H1 (cell line): ENCODE data around the gene SYCE3. TPM values are rescaled to one million over a fixed set of nuclear protein-coding genes. Genes with fewer than 3 reads are reported as not detected.

Source experiments
- CTCF ChIA-PET: fragments of 300-600 bp; sonication (Branson Sonifier 250); formaldehyde crosslinking; loops from one replicate; lab custom pipeline; 2021; ENCODE audit not compliant: partially characterized antibody; lab: Charles Lee
- POLR2A ChIA-PET: fragments of 300-600 bp; sonication (Branson Sonifier 250); formaldehyde crosslinking; loops from one replicate; lab custom pipeline; 2021; ENCODE audit warnings: inconsistent platforms; ENCODE audit not compliant: partially characterized antibody; lab: Charles Lee
- DNase-seq, 2 experiments: peaks; one replicate each; pipeline versions ENCODE4 v3.0.0 to v3.0.0-alpha.2; 2010 to 2022; ENCODE audit warnings: low spot score in 2 of 2, low read depth in 1 of 2, mixed read lengths in 1 of 2
- FAIRE-seq: peaks from 2 replicates; lab custom pipeline; 2011; peaks lifted over from hg19 to GRCh38; lab: Jason Lieb, UNC
- H2AFZ ChIP-seq: 2 replicates; pipeline ENCODE4 v1.8.1; 2012; ENCODE audit warnings: low read length, inconsistent platforms
- H2AK5ac ChIP-seq: 2 replicates; pipeline ENCODE4 v1.6.1; 2013; ENCODE audit warnings: low read depth, low read length
- H2BK120ac ChIP-seq: replicated peaks from 2 replicates; pipeline ENCODE3; 2013; ENCODE audit warnings: low read depth, low read length, inconsistent platforms
- H2BK12ac ChIP-seq: 2 replicates; pipeline ENCODE4 v1.6.1; 2013; ENCODE audit warnings: low read depth, low read length
- H2BK15ac ChIP-seq: 2 replicates; pipeline ENCODE4 v1.6.1; 2013; ENCODE audit warnings: low read length
- H2BK20ac ChIP-seq: 2 replicates; pipeline ENCODE4 v1.6.1; 2013; ENCODE audit warnings: low read length
- H2BK5ac ChIP-seq: 2 replicates; pipeline ENCODE4 v1.6.1; 2013; ENCODE audit warnings: low read depth, low read length
- H3K14ac ChIP-seq: 2 replicates; pipeline ENCODE4 v1.6.1; 2013; ENCODE audit warnings: inconsistent platforms; ENCODE audit not compliant: insufficient read length
- H3K18ac ChIP-seq: 2 replicates; pipeline ENCODE4 v1.6.1; 2013; ENCODE audit warnings: low read length; ENCODE audit errors: extremely low read depth
- H3K23ac ChIP-seq: 2 replicates; pipeline ENCODE4 v1.6.1; 2013; ENCODE audit warnings: inconsistent platforms; ENCODE audit not compliant: insufficient read length
- H3K23me2 ChIP-seq: 2 replicates; pipeline ENCODE4 v1.6.1; 2013; ENCODE audit warnings: low read depth, low read length
- H3K27ac ChIP-seq: 2 replicates; pipeline ENCODE4 v1.6.1; 2011; ENCODE audit warnings: low read depth, low read length, inconsistent platforms
- H3K27me3 ChIP-seq, 4 experiments: replicated peaks in 1 of 4; 1 replicate in 1 of 4; 2 replicates in 3 of 4; pipeline versions ENCODE4 v1.6.1 to v1.8.1; 2011 to 2013; ENCODE audit warnings: low read length in 3 of 4, mild to moderate bottlenecking in 3 of 4, inconsistent platforms in 2 of 4, mixed read lengths in 2 of 4, moderate library complexity in 1 of 4; ENCODE audit not compliant: control insufficient read depth in 3 of 4, insufficient read depth in 3 of 4; ENCODE audit errors: extremely low read depth in 1 of 4
- H3K36me3 ChIP-seq, 4 experiments: 2 replicates each; pipeline versions ENCODE4 v1.6.1 to v1.8.1; 2011 to 2013; ENCODE audit warnings: mild to moderate bottlenecking in 4 of 4, low read length in 3 of 4, moderate library complexity in 2 of 4, control low read depth in 1 of 4, inconsistent platforms in 1 of 4; ENCODE audit not compliant: insufficient read depth in 4 of 4, control insufficient read depth in 2 of 4
- H3K4ac ChIP-seq: replicated peaks from 2 replicates; pipeline ENCODE3; 2013; ENCODE audit warnings: low read length, low read depth, mixed read lengths, inconsistent platforms; ENCODE audit not compliant: insufficient read length
- H3K4me1 ChIP-seq, 4 experiments: replicated peaks in 1 of 4; 1 replicate in 1 of 4; 2 replicates in 3 of 4; pipeline versions ENCODE4 v1.6.1 to v1.8.1; 2011 to 2013; ENCODE audit warnings: low read length in 3 of 4, inconsistent platforms in 2 of 4, mixed read lengths in 1 of 4; ENCODE audit not compliant: insufficient read depth in 4 of 4, control insufficient read depth in 3 of 4
- H3K4me2 ChIP-seq, 2 experiments: 2 replicates each; pipeline versions ENCODE4 v1.6.1 to v1.8.1; 2011 to 2013; ENCODE audit warnings: low read depth in 2 of 2, low read length in 2 of 2, control low read depth in 1 of 2, inconsistent platforms in 1 of 2, mild to moderate bottlenecking in 1 of 2; ENCODE audit not compliant: insufficient read depth in 1 of 2
- H3K4me3 ChIP-seq, 4 experiments: fragments of 200-600, 300-600 bp in 1 of 4; sonication (generic), shearing (Covaris generic), sonication (Bioruptor Twin) in 1 of 4; 2 replicates each; pipeline versions ENCODE4 v1.5.1 to v1.8.1; 2011 to 2016; ENCODE audit warnings: low read length in 4 of 4, low read depth in 3 of 4, control low read depth in 2 of 4, inconsistent platforms in 2 of 4, mild to moderate bottlenecking in 2 of 4, mixed read lengths in 1 of 4, moderate library complexity in 1 of 4; ENCODE audit not compliant: insufficient read depth in 2 of 4; ENCODE audit errors: extremely low read depth in 1 of 4
- H3K56ac ChIP-seq: replicated peaks from 2 replicates; pipeline ENCODE3; 2013; ENCODE audit warnings: low read depth, mild to moderate bottlenecking, mixed read lengths, low read length, inconsistent platforms; ENCODE audit not compliant: insufficient read length
- H3K79me1 ChIP-seq: 2 replicates; pipeline ENCODE4 v1.6.1; 2013; ENCODE audit warnings: low read depth, low read length, control low read depth
- H3K79me2 ChIP-seq, 2 experiments: 2 replicates each; pipeline versions ENCODE4 v1.6.1 to v1.8.1; 2012 to 2013; ENCODE audit warnings: low read length in 2 of 2, mild to moderate bottlenecking in 2 of 2, inconsistent platforms in 1 of 2; ENCODE audit not compliant: insufficient read depth in 2 of 2, control insufficient read depth in 1 of 2
- H3K9ac ChIP-seq, 4 experiments: replicated peaks in 1 of 4; 1 replicate in 1 of 4; 2 replicates in 3 of 4; pipeline versions ENCODE4 v1.6.1 to v1.8.1; 2011 to 2013; ENCODE audit warnings: low read depth in 3 of 4, low read length in 3 of 4, control low read depth in 2 of 4, mild to moderate bottlenecking in 2 of 4, moderate library complexity in 2 of 4, inconsistent platforms in 1 of 4; ENCODE audit errors: extremely low read depth in 1 of 4
- H3K9me3 ChIP-seq, 2 experiments: 2 replicates each; pipeline versions ENCODE4 v1.6.1 to v1.8.1; 2012 to 2013; ENCODE audit warnings: mild to moderate bottlenecking in 2 of 2, moderate library complexity in 2 of 2, control low read depth in 1 of 2, inconsistent platforms in 1 of 2, low read depth in 1 of 2, low read length in 1 of 2, mixed read lengths in 1 of 2; ENCODE audit not compliant: insufficient read depth in 2 of 2
- H4K20me1 ChIP-seq, 2 experiments: replicated peaks in 1 of 2; 2 replicates each; pipeline versions ENCODE3 to v1.8.1; 2011 to 2013; ENCODE audit warnings: inconsistent platforms in 2 of 2, low read length in 2 of 2, mild to moderate bottlenecking in 1 of 2; ENCODE audit not compliant: insufficient read depth in 2 of 2, control insufficient read depth in 1 of 2
- H4K5ac ChIP-seq: 2 replicates; pipeline ENCODE4 v1.6.1; 2013; ENCODE audit warnings: low read length, low read depth, mixed read lengths, inconsistent platforms; ENCODE audit not compliant: insufficient read length
- H4K8ac ChIP-seq: 2 replicates; pipeline ENCODE4 v1.8.0; 2013; ENCODE audit warnings: mild to moderate bottlenecking, moderate library complexity, low read length, inconsistent platforms; ENCODE audit not compliant: insufficient read depth; ENCODE audit errors: extremely low read depth
- H4K91ac ChIP-seq: replicated peaks from 2 replicates; pipeline ENCODE3; 2013; ENCODE audit warnings: low read length, mixed read lengths, inconsistent platforms; ENCODE audit not compliant: insufficient read length
- ASH2L ChIP-seq: fragments of 200-600, 300-600 bp; sonication (generic); IDR thresholded peaks from one replicate; pipeline ENCODE4 v1.7.1; 2017; ENCODE audit warnings: low read length
- EGR1 ChIP-seq: IDR thresholded peaks from 2 replicates; pipeline ENCODE4 v1.6.1; 2011; ENCODE audit warnings: low read depth, low read length, borderline replicate concordance
- NRF1 ChIP-seq: IDR thresholded peaks from 2 replicates; pipeline ENCODE4 v1.6.1; 2011; ENCODE audit warnings: mild to moderate bottlenecking, low read depth, low read length, improper control_type of control experiment
- SIRT6 ChIP-seq: IDR thresholded peaks from one replicate; pipeline ENCODE4 v1.7.1; 2012; ENCODE audit warnings: low read length, inconsistent platforms
- SP2 ChIP-seq: IDR thresholded peaks from 2 replicates; pipeline ENCODE4 v1.6.1; 2012; ENCODE audit warnings: mild to moderate bottlenecking, low read length, inconsistent platforms
- WGBS, 2 experiments: shearing (Covaris generic) in 1 of 2; methylation state at CpG; one replicate each; pipeline versions ENCODE4 v1.1.6 to v1.1.7; 2013 to 2015; ENCODE audit warnings: low lambda C conversion rate in 2 of 2, mixed read lengths in 2 of 2, inconsistent platforms in 1 of 2, low coverage in 1 of 2, missing lambda C conversion rate in 1 of 2; ENCODE audit not compliant: insufficient replicate concordance in 2 of 2, insufficient coverage in 1 of 2, insufficient read length in 1 of 2; ENCODE audit errors: extremely low coverage in 1 of 2, missing lambda C conversion rate in 1 of 2; 5-methylcytosine and 5-hydroxymethylcytosine counted together
- polyA plus RNA-seq, 7 experiments: library from polyadenylated mRNA; depleted of rRNA in 3 of 7; stranded (reverse) in 5 of 7; unstranded in 2 of 7; fragments of >200 nt in 5 of 7; fragments of 200-250 nt in 2 of 7; gene quantifications; 1 replicate in 5 of 7; 2 replicates in 1 of 7; 4 replicates in 1 of 7; pipeline versions ENCODE4 v1.2.1 to v1.2.3, GENCODE V29; 2011 to 2013; ENCODE audit warnings: missing spikeins in 2 of 7, mixed read lengths in 2 of 7
- total RNA-seq: library from RNA; stranded (reverse); fragmentation: NEBNext Ultra II Directional; extraction: Animal tissue kit (Norgen Biotek cat#: 25700); gene quantifications from 2 replicates; pipeline ENCODE4 v1.2.1, GENCODE V29; 2021
- TF ChIP-seq, protein P1 (sequence below): IDR thresholded peaks from 2 replicates; pipeline ENCODE4 v1.6.1; 2011; ENCODE audit warnings: low read length, improper control_type of control experiment
- TF ChIP-seq, protein P2 (sequence below), 3 experiments: IDR thresholded peaks; 1 replicate in 2 of 3; 2 replicates in 1 of 3; pipeline versions ENCODE4 v1.5.1 to v1.6.1; 2011; ENCODE audit warnings: low read length in 3 of 3, mild to moderate bottlenecking in 3 of 3, inconsistent platforms in 2 of 3, low read depth in 1 of 3, moderate library complexity in 1 of 3; ENCODE audit not compliant: insufficient read depth in 1 of 3; ENCODE audit errors: control extremely low read depth in 1 of 3

SYCE3 gene
- total and polyA plus RNA-seq, 2 of the 8 experiments (the other 6 are each of a cell fraction or from before 2014, with no cell fraction given): 1.9 TPM; not detected in 1

DNA sequence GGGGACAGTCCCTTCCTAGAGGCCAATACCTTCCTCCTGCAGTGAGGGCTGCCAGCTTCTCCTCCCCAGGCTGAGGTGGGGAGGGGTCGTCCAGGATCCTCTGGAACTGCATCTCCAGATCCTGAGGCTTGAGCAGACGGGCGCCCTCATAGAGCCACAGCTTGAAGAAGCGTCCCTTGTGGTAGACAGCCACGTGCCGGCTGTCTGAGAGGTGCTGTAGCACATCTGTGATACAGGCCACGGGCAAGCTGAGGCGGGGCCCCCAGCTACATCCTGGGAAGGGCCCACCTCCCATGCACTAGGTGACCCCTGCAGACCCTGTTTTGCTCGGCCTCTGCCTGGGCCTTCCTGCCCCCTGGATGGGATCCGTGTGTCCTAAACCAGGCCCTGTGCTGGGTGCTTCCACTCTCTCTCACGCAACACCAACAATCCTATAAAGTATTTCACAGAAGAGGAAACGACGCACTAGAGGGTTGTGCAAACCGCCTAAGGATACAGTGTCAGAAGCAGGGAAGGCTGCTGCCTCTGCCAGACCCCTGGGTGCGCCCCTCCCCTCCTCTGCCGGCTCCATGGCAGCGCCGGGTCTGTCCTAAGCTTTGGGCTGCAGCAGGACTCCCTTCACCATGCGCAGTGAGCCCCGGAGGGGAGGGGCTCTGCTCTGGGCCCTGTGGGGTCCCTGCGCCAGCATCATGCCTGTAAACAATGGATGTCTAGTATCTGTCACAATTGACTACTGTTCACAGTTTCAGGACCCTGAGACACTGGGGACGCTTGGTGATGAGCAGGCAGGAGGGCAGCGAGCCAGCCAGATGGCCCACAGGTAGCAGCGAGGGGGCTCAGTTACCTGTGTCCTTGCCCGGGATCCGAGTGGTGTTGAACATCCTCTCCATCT is 11.0 kb upstream of the SYCE3 start:
- Histone ChIP-seq H4K8ac (no peak overlapping the region; the same call in 1 of the 2 replicates), H3K79me1 (no peaks in the 10 kb centered on the region), H3K9me3 (no peaks in the 10 kb centered on the region), H4K91ac (no peak overlapping the region), H3K23ac (no peak overlapping the region), H4K20me1 (peaks cover 5 to 22% of the 10 kb centered on the region in 2 experiments), H2AFZ (no peak overlapping the region), H3K79me2 (no peaks in the 10 kb centered on the region), H2BK15ac (no peak overlapping the region), H2BK120ac (no peak overlapping the region), H3K4me3 (no peak overlapping the region), H2BK5ac (no peak overlapping the region), H2BK20ac (no peak overlapping the region), H3K56ac (no peak overlapping the region), H3K4ac (no peak overlapping the region), H4K5ac (no peak overlapping the region), H2AK5ac (no peak overlapping the region), H3K27ac (no peak overlapping the region; the same call in 1 of the 2 replicates), H3K23me2 (no peaks in the 10 kb centered on the region), H3K4me1 (no peaks in the 10 kb centered on the region), H3K14ac (no peak overlapping the region), H3K9ac (no peak overlapping the region), H3K4me2 (no peak overlapping the region), H3K36me3 (peaks cover 10 to 35% (median 27%) of the 10 kb centered on the region in 4 experiments; a peak in 7 of 8 replicates), H3K27me3 (no peaks in the 10 kb centered on the region), H3K18ac (no peak overlapping the region), H2BK12ac (no peak overlapping the region)
- no peak for FAIRE-seq
- no peak for DNase-seq
- POLR2A ChIA-PET: interaction anchor here (0.7 to 5.4 kb wide), 4 partner anchors 8 to 75 kb away, joined by 3 to 37 read pairs (median 8); partner anchors contain the start of genes CHKB and SYCE3
- CTCF ChIA-PET: interaction anchor here (0.6 to 8.1 kb wide), 12 partner anchors 9 to 126 kb away, joined by 3 to 84 read pairs (median 4); partner anchors contain the start of genes ARSA and SYCE3
- 91% methylated on average over 26 of the region's 26 CpGs; no CpG with 5 or more reads in 1 of the 2 experiments for WGBS, 2 experiments
- TF ChIP-seq NRF1 (no peak), SIRT6 (no peak), ASH2L (no peak), SP2 (no peak), EGR1 (no peak)
- TF ChIP-seq, protein P1, sequence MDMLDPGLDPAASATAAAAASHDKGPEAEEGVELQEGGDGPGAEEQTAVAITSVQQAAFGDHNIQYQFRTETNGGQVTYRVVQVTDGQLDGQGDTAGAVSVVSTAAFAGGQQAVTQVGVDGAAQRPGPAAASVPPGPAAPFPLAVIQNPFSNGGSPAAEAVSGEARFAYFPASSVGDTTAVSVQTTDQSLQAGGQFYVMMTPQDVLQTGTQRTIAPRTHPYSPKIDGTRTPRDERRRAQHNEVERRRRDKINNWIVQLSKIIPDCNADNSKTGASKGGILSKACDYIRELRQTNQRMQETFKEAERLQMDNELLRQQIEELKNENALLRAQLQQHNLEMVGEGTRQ: no peak
- TF ChIP-seq, protein P2, sequence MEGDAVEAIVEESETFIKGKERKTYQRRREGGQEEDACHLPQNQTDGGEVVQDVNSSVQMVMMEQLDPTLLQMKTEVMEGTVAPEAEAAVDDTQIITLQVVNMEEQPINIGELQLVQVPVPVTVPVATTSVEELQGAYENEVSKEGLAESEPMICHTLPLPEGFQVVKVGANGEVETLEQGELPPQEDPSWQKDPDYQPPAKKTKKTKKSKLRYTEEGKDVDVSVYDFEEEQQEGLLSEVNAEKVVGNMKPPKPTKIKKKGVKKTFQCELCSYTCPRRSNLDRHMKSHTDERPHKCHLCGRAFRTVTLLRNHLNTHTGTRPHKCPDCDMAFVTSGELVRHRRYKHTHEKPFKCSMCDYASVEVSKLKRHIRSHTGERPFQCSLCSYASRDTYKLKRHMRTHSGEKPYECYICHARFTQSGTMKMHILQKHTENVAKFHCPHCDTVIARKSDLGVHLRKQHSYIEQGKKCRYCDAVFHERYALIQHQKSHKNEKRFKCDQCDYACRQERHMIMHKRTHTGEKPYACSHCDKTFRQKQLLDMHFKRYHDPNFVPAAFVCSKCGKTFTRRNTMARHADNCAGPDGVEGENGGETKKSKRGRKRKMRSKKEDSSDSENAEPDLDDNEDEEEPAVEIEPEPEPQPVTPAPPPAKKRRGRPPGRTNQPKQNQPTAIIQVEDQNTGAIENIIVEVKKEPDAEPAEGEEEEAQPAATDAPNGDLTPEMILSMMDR (IDR thresholded peaks at IDR 0.05; ENCODE audit: control extremely low read depth in 1 of 3, insufficient read depth in 1 of 3, low read depth in 1 of 3, low read length in 3 of 3): no peak
